GM21737 (cell line): Measurements from ENCODE around the gene FOXF1.

ENCODE experiments used
- ATAC-seq: cut with Tn5 transposase; IDR thresholded peaks from one replicate; pipeline ENCODE4 v1.9.1; 2021; ENCODE audit warnings: mild to moderate bottlenecking, moderate library complexity; ENCODE audit not compliant: unreplicated experiment

Gene FOXF1

GRCh38 chr16:86492267-86492960 is 17.9 kb upstream of the FOXF1 start:
- ATAC-seq = no peak

GRCh38 chr16:86492961-86493629 is 17.2 kb upstream of the FOXF1 start:
- no peak for ATAC-seq

GRCh38 chr16:86494039-86494564 is 16.2 kb upstream of the FOXF1 start:
- ATAC-seq = no peak

- no peak for ATAC-seq
Measured at GRCh38 chr16:86494565-86495356, 15.6 kb upstream of the FOXF1 start.

GRCh38 chr16:86495357-86495701 is 15.0 kb upstream of the FOXF1 start:
- no peak for ATAC-seq

GRCh38 chr16:86495756-86496261 is 14.5 kb upstream of the FOXF1 start:
- no peak for ATAC-seq

- ATAC-seq = no peak
Measured at GRCh38 chr16:86496262-86496928, 13.9 kb upstream of the FOXF1 start.

GRCh38 chr16:86496929-86497461 is 13.3 kb upstream of the FOXF1 start:
- no peak for ATAC-seq

- ATAC-seq = no peak
Measured at GRCh38 chr16:86497551-86498021, 12.7 kb upstream of the FOXF1 start.

GRCh38 chr16:86498155-86498670 is 12.1 kb upstream of the FOXF1 start:
- ATAC-seq = no peak

GRCh38 chr16:86498671-86499439 is 11.5 kb upstream of the FOXF1 start:
- no peak for ATAC-seq

- ATAC-seq = no peak
Measured at GRCh38 chr16:86499440-86499786, 10.9 kb upstream of the FOXF1 start.

GRCh38 chr16:86499889-86500707 is 10.2 kb upstream of the FOXF1 start:
- no peak for ATAC-seq

- no peak for ATAC-seq
Measured at GRCh38 chr16:86500708-86501510, 9.4 kb upstream of the FOXF1 start.

- ATAC-seq = no peak
Measured at GRCh38 chr16:86501989-86502855, 8.1 kb upstream of the FOXF1 start.

GRCh38 chr16:86502856-86503748 is 7.2 kb upstream of the FOXF1 start:
- ATAC-seq = no peak
